T47D (cell line): ENCODE measurements around the gene SPTBN4.
A peak's percentile ranks its signal among the peaks of the same experiment; 100 is the strongest.
"Not testable (repeated sequence)": the region's sequence is repeated elsewhere in the genome, so short reads cannot be mapped to it uniquely, and the experiment has no call there.

ENCODE experiments used
- DNase-seq, 2 experiments: peaks; one replicate each; pipeline versions ENCODE4 v3.0.0 to v3.0.0-alpha.2; 2011 to 2012; ENCODE audit warnings: low read depth in 1 of 2, low spot score in 1 of 2
- JUND ChIP-seq: IDR thresholded peaks from 2 replicates; pipeline ENCODE4 v1.6.1; 2012; ENCODE audit warnings: low read depth
- in situ Hi-C: cut with HindIII; loops from 2 replicates; pipeline ENCODE4 v1.10.0; 2016; ENCODE audit warnings: low sequenced_read_pairs, low pct_unique_long_range_greater_than_20kb

SPTBN4 gene

GRCh38 chr19:40622773-40623075, 155.9 kb downstream of the SPTBN4 start:
- TF ChIP-seq JUND = no peak
- DNase-seq = no peak
- in situ Hi-C loops = no loop called here

- TF ChIP-seq JUND = no peak
- in situ Hi-C loops = no loop called here
- peak; percentile 82 to 85 for DNase-seq
Measured at GRCh38 chr19:40623403-40624251, 156.8 kb downstream of the SPTBN4 start.

GRCh38 chr19:40624369-40625153, 157.8 kb downstream of the SPTBN4 start:
- DNase-seq, in situ Hi-C loops: not testable (repeated sequence)

- no peak for DNase-seq
- in situ Hi-C loops = no loop called here
- TF ChIP-seq JUND = no peak
Measured at GRCh38 chr19:40625406-40626120, 158.8 kb downstream of the SPTBN4 start.
